Omental fat pad (tissue), 4 donors: ENCODE measurements around the gene AGPAT2. TPM values are rescaled to one million over a fixed set of nuclear protein-coding genes. Genes with fewer than 3 reads are reported as not detected.

ENCODE experiments used
- ATAC-seq: fragments of 150-250 bp; one replicate; pipeline ENCODE4 v1.9.1; 2016; ENCODE audit warnings: mild to moderate bottlenecking, moderate library complexity; ENCODE audit not compliant: low FRiP score
- DNase-seq: peaks from one replicate; pipeline ENCODE4 v3.0.0-alpha.2; 2019; ENCODE audit warnings: low spot score
- total RNA-seq, 4 donors: library from RNA; depleted of rRNA; stranded (reverse); fragments of >200 nt; gene quantifications; one replicate each; pipeline ENCODE4 v1.1.0, GENCODE V29; 2016
- TF ChIP-seq, protein P1 (sequence below), 3 donors: fragments of 450-650 bp; IDR thresholded peaks; one replicate each; pipeline ENCODE4 v1.5.1; 2016 to 2017; ENCODE audit warnings: antibody characterized with exemption in 3 of 3, mild to moderate bottlenecking in 3 of 3, moderate library complexity in 2 of 3

The AGPAT2 gene
- total RNA-seq, 4 donors from 2014 or later: 391 to 854 (median 473) TPM

DNA sequence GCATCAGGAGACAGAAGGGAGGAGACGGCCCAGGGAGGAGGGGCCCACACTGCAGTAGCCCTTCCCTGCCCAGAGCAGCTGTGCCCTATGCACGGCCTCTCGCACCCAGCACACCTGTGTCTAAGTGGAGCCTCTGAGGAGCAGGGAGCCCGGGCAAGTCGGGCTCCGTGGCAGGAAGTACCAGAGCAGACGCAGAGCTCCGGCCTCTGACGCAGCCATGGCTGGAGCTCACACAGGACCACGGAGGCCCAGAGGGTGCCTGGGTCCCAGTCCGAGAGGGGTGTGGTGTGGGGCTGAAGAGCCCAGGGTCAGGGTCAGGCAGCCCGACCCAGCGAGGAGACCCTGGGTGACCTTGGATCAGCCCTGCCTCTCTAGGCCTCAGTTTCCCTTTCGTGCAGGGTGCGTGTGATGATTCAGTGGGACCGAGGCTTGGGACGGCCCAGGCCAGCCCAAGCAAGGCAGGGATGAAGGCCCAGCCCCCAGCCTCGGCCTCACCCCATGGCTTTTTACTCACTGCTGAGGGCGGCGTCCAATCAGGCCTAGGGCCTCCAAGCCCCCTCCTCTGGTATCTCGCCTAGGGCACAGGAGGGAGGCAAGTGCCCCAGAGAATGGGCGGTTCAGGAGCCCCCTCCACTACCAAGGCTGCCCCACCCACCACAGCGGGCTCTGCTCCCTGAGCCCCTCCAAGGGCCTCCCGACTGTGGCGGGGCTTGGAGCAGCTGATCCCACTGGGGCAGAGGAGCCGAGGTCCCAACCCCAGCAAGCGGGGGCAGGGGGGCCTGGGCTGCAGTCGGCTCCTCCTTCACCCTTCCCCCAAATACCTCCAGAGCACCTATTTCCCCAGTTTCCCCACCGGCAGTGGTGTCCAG lies 4.3 kb upstream of the AGPAT2 start:
- no peak for ATAC-seq
- TF ChIP-seq, protein P1, sequence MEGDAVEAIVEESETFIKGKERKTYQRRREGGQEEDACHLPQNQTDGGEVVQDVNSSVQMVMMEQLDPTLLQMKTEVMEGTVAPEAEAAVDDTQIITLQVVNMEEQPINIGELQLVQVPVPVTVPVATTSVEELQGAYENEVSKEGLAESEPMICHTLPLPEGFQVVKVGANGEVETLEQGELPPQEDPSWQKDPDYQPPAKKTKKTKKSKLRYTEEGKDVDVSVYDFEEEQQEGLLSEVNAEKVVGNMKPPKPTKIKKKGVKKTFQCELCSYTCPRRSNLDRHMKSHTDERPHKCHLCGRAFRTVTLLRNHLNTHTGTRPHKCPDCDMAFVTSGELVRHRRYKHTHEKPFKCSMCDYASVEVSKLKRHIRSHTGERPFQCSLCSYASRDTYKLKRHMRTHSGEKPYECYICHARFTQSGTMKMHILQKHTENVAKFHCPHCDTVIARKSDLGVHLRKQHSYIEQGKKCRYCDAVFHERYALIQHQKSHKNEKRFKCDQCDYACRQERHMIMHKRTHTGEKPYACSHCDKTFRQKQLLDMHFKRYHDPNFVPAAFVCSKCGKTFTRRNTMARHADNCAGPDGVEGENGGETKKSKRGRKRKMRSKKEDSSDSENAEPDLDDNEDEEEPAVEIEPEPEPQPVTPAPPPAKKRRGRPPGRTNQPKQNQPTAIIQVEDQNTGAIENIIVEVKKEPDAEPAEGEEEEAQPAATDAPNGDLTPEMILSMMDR (IDR thresholded peaks at IDR 0.05): no peak
- DNase-seq: no peak

DNA sequence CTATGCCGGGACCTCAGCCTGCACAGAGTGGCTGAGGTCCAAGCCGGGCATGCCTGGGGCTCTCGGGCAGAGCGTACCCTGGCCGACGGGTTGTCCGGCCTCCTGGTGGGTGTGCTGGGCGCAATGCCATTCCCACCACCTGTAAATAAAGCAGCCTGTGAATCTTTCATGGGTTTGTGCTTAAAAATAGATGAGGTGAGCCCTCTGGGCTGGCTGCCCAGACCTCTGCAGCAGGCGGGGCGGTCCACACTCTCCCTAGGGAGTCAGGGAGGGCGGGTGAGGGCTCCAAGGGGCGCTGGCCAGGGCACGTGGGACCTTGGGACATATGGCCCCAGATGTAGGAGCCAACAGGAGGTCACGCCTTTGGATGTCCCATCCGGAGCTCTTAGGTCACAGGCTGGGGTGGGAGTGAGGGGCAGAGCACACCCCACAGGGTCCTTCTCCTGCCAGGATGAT lies 3.6 kb upstream of the AGPAT2 start:
- DNase-seq (no peak), ATAC-seq (no peak)
- TF ChIP-seq, protein P1 (IDR thresholded peaks at IDR 0.05): no peak

- no peak for DNase-seq
- TF ChIP-seq, protein P1 (IDR thresholded peaks at IDR 0.05): no peak
- ATAC-seq: no peak
These were observed 3.0 kb upstream of the AGPAT2 start for GRCh38 chr9:136690104-136690805.

- ATAC-seq (no peak), DNase-seq (no peak)
- TF ChIP-seq, protein P1 (IDR thresholded peaks at IDR 0.05): no peak
These were observed 1.8 kb upstream of the AGPAT2 start for GRCh38 chr9:136689108-136689460.

- no peak for ATAC-seq
- DNase-seq: no peak
- TF ChIP-seq, protein P1 (IDR thresholded peaks at IDR 0.05): no peak
These were observed 1.2 kb upstream of the AGPAT2 start for GRCh38 chr9:136688274-136689107.

GRCh38 chr9:136687721-136688223 lies 515 bp upstream of the AGPAT2 start:
- TF ChIP-seq, protein P1 (IDR thresholded peaks at IDR 0.05): no peak
- DNase-seq: no peak
- ATAC-seq: no peak
